Measurements from ENCODE around the gene EXOC6B. TPM values are rescaled to one million over a fixed set of nuclear protein-coding genes. Genes with fewer than 3 reads are reported as not detected.
A peak's percentile ranks its signal among the peaks of the same experiment; 100 is the strongest.

EXOC6B gene
- total and polyA plus RNA-seq, 11 donors = 18.4 to 192 (median 143) TPM

GRCh38 chr2:72579591-72580180, 246.1 kb downstream of the EXOC6B start:
- intact Hi-C loops (cut with DNase I) = loop anchor here (5.0 to 10.0 kb wide), 10 partner anchors 155 to 1042 kb away; partner anchors contain the start of gene CYP26B1 (in 1 of the 10)
- H3K9me3 ChIP-seq = peaks cover 0 to 8% (median 0%) of the 10 kb centered on the region in 12 donors
- 48 to 57% (median 55%) methylated on average over 1 of the region's 1 CpG for WGBS, 4 donors

DNA sequence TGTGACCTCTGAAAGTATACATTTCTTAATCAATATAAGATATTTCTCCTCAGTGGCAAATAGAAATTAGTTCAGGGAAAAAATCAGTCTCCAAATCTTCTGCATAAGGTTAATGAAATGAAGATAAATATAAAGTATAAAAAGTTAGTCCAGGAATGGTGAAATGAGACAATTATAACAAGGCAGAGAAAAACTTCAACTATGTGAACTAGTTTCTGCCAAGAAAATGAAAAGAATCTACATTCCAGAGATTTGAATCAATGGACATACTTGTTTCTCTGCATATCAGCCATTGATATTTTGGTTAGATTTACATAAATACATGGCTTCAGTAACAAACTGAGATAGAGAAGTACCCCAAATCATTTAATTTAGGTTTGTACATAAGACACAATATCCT, 249.0 kb downstream of the EXOC6B start:
- TF ChIP-seq POLR2A (IDR thresholded peaks at IDR 0.05) (no peak), CTCF (IDR thresholded peaks at IDR 0.05) (no peak)

More at GRCh38 chr2:72579591-72580180, 246.1 kb downstream of the EXOC6B start:
- no peak for TF ChIP-seq POLR2A (IDR thresholded peaks at IDR 0.05)
- peak; percentile 44 to 83 (median 69) for TF ChIP-seq CTCF (IDR thresholded peaks at IDR 0.05)
- Histone ChIP-seq H3K4me3 (no peak overlapping the region), H3K4me1 (peaks cover 0 to 31% (median 12%) of the 10 kb centered on the region in 12 donors), H3K36me3 (no peaks in the 10 kb centered on the region), H3K27ac (no peak overlapping the region), H3K27me3 (no peaks in the 10 kb centered on the region)
- ATAC-seq (peak in 2 of 4 donors; percentile 47 to 75), DNase-seq (no peak)

DNA sequence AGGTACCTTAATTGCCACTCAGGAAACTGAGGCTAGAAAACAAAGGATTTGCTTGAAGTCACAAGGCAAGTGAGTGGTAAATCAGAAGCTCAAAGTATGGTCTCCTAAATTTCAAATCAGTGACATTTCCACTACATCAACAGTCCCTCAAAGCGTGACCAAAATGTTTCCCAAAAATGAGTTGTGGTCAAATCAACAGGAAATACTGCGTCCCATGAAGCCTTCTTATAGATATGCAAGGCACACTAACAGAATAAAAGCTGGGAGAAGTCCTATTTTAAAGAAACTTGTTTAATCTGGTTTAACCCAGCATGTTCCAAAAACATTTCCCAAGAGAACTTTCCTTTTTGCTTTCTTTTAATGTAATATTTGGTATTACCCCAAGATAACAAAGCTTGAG, 249.4 kb downstream of the EXOC6B start:
- Histone ChIP-seq H3K36me3 (peaks cover 0 to 9% (median 0%) of the 10 kb centered on the region in 9 donors), H3K4me3 (no peak overlapping the region), H3K27me3 (no peaks in the 10 kb centered on the region), H3K27ac (no peak overlapping the region), H3K4me1 (peaks cover 0 to 35% (median 12%) of the 10 kb centered on the region in 12 donors), H3K9me3 (no peaks in the 10 kb centered on the region)
- no peak for ATAC-seq
- 83 to 93% (median 84%) methylated on average over 2 of the region's 2 CpGs for WGBS, 4 donors
- no peak for TF ChIP-seq POLR2A (IDR thresholded peaks at IDR 0.05)
- TF ChIP-seq CTCF (IDR thresholded peaks at IDR 0.05) = no peak
- no peak for DNase-seq
- intact Hi-C loops (cut with DNase I) = loop anchor here in 8 of 10 donors (5.0 to 10.0 kb wide), 6 partner anchors 412 to 1029 kb away; no protein-coding TSS in a partner anchor

More for the DNA sequence above, 249.0 kb downstream of the EXOC6B start:
- DNase-seq = no peak
- H3K27me3 ChIP-seq = no peaks in the 10 kb centered on the region
- ATAC-seq = no peak
- H3K36me3 ChIP-seq = peaks cover 0 to 9% (median 0%) of the 10 kb centered on the region in 9 donors
- peaks cover 0 to 32% (median 12%) of the 10 kb centered on the region in 12 donors for H3K4me1 ChIP-seq
- H3K4me3 ChIP-seq = no peak overlapping the region
- H3K27ac ChIP-seq = no peak overlapping the region
- no peaks in the 10 kb centered on the region for H3K9me3 ChIP-seq
- intact Hi-C loops (cut with DNase I) = loop anchor here in 8 of 10 donors (5.0 to 10.0 kb wide), 6 partner anchors 412 to 1030 kb away; no protein-coding TSS in a partner anchor

DNA sequence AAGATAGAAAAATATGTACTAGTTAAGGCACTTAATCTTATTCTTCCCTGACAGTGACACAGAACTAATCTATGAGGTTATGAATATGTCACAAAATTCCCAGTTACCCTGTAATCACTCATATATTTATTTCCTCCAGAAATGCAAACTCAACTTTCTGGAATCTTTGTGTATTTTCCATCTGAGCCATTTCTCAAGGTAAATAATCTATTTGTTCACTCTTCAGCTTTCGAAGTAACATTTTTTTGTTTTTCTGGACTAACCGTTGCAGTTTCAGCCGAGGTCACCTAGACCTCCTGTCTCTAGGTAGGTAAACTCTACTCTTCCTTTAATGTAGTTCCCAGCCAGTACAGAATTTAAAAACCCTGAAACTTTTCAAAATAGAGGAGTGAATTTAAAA, 250.9 kb downstream of the EXOC6B start:
- H3K4me1 ChIP-seq = peaks cover 0 to 35% (median 12%) of the 10 kb centered on the region in 12 donors
- H3K27me3 ChIP-seq = no peaks in the 10 kb centered on the region
- H3K27ac ChIP-seq = no peak overlapping the region
- H3K9me3 ChIP-seq = no peaks in the 10 kb centered on the region
- no peak overlapping the region for H3K4me3 ChIP-seq
- ATAC-seq (no peak), DNase-seq (no peak)
- intact Hi-C loops (cut with DNase I) = loop anchor here in 8 of 10 donors (5.0 to 10.0 kb wide), 6 partner anchors 410 to 1028 kb away; no protein-coding TSS in a partner anchor
- H3K36me3 ChIP-seq = peaks cover 0 to 9% (median 0%) of the 10 kb centered on the region in 9 donors
- TF ChIP-seq POLR2A (IDR thresholded peaks at IDR 0.05) (no peak), CTCF (IDR thresholded peaks at IDR 0.05) (no peak)
- WGBS, 4 donors = 95 to 98% (median 96%) methylated on average over 3 of the region's 3 CpGs

All from heart left ventricle (tissue), 16 donors.